ENCODE results near the gene HMG20A.

HMG20A gene

GRCh38 chr15:77521206-77521605 is 100.5 kb downstream of the HMG20A start:
- peaks cover 4% of the 10 kb centered on the region for H3K4me1 ChIP-seq (ENCODE audit: control insufficient read depth, insufficient read depth, low read length, poor library complexity, severe bottlenecking)
- no peaks in the 10 kb centered on the region for H3K36me3 ChIP-seq (ENCODE audit: control insufficient read depth, insufficient read depth, low read length)
- no peak overlapping the region for H3K4me3 ChIP-seq (ENCODE audit: extremely low read depth, insufficient read depth, low read length, poor library complexity, severe bottlenecking)
- no peak overlapping the region for H3K27ac ChIP-seq (ENCODE audit: low read depth, low read length, severe bottlenecking)
- no peaks in the 10 kb centered on the region for H3K9me3 ChIP-seq (ENCODE audit: control insufficient read depth, low read length)
- 100% methylated on average over 3 of the region's 6 CpGs; no CpG with 5 or more reads in 1 of the 2 experiments for WGBS, 2 experiments (ENCODE audit: insufficient coverage in 2 of 2)

GRCh38 chr15:77525400-77525811 is 104.7 kb downstream of the HMG20A start:
- H3K4me3 ChIP-seq (ENCODE audit: extremely low read depth, insufficient read depth, low read length, poor library complexity, severe bottlenecking): no peak overlapping the region
- peaks cover 25% of the 10 kb centered on the region for H3K4me1 ChIP-seq (ENCODE audit: control insufficient read depth, insufficient read depth, low read length, poor library complexity, severe bottlenecking)
- H3K9me3 ChIP-seq (ENCODE audit: control insufficient read depth, low read length): no peaks in the 10 kb centered on the region
- H3K36me3 ChIP-seq (ENCODE audit: control insufficient read depth, insufficient read depth, low read length): no peaks in the 10 kb centered on the region
- no peak overlapping the region for H3K27ac ChIP-seq (ENCODE audit: low read depth, low read length, severe bottlenecking)
- 58 to 84% methylated on average over 4 to 5 of the region's 6 CpGs for WGBS, 2 experiments (ENCODE audit: insufficient coverage in 2 of 2)

DNA sequence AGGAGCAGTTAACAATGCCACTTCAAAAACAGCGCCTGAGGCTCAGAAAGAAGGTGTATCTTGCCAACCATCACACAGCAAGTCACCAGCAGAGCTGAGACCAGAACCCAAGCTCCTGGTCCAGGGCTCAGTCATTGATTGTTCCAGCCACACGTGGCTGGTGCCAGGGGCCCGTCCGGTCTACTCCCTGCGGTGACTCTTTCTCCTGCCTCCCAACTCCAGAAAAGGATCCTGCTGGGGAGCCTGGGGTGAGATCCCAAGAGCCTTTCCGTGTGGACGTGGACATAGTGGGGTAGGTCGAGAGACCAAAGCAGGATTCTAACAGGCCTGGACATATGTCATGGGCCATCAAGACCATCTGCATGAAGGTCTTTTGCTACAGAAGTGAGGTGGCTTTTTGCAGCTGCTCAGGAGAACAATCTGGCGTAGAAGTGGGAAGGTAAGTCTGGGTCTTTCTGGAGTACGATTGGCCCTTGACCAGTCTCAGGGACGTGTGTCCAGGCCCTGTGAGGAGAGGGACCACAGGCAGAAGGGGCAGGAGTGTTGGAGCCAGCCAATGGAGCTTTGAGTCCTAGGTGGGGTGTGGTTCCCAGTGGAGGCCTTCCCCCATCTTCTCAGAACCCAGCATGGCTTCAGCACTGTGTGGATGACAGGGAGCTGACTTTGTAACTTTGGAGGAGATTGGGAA is 105.4 kb downstream of the HMG20A start:
- Histone ChIP-seq H3K9me3 (ENCODE audit: control insufficient read depth, low read length) (no peaks in the 10 kb centered on the region), H3K4me3 (ENCODE audit: extremely low read depth, insufficient read depth, low read length, poor library complexity, severe bottlenecking) (no peak overlapping the region), H3K36me3 (ENCODE audit: control insufficient read depth, insufficient read depth, low read length) (no peaks in the 10 kb centered on the region), H3K27ac (ENCODE audit: low read depth, low read length, severe bottlenecking) (no peak overlapping the region), H3K4me1 (ENCODE audit: control insufficient read depth, insufficient read depth, low read length, poor library complexity, severe bottlenecking) (peaks cover 25% of the 10 kb centered on the region)
- 85 to 88% methylated on average over 5 to 10 of the region's 11 CpGs for WGBS, 2 experiments (ENCODE audit: insufficient coverage in 2 of 2)

DNA sequence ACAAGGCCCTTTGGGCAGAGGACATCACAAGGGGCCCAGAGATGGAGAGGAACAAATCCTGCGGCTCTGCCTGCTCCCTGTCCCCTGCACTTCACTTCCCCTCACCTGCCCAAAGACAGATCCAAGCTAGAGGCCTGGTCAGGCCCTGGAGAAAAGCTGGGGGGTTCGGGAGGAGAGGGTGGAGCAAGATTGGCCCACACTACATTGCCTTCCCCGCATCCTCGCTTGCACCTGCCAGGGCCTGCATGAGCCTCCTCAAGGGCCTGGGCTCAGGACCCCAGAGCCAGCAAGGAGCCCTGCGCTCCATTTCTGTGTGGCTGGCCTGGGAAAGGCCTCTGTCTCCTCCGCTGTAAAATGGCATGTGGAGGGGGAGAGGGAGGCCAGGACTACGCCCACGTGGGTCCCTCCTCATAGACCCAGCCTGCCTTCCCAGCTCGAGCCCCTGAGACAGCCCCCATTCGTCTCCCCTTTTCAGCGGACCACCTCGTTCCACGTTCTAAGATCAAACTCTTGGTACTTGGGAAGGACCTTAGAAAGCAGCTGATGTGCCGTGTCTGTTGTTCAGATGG is 106.0 kb downstream of the HMG20A start:
- 86 to 88% methylated on average over 4 to 11 of the region's 14 CpGs for WGBS, 2 experiments (ENCODE audit: insufficient coverage in 2 of 2)
- Histone ChIP-seq H3K4me3 (ENCODE audit: extremely low read depth, insufficient read depth, low read length, poor library complexity, severe bottlenecking) (no peak overlapping the region), H3K9me3 (ENCODE audit: control insufficient read depth, low read length) (no peaks in the 10 kb centered on the region), H3K27ac (ENCODE audit: low read depth, low read length, severe bottlenecking) (peak overlapping the region; percentile 89), H3K4me1 (ENCODE audit: control insufficient read depth, insufficient read depth, low read length, poor library complexity, severe bottlenecking) (peaks cover 25% of the 10 kb centered on the region), H3K36me3 (ENCODE audit: control insufficient read depth, insufficient read depth, low read length) (no peaks in the 10 kb centered on the region)

- peak overlapping the region; percentile 89 for H3K27ac ChIP-seq (ENCODE audit: low read depth, low read length, severe bottlenecking)
- WGBS, 2 experiments (ENCODE audit: insufficient coverage in 2 of 2): 13 to 14% methylated on average over 9 to 12 of the region's 15 CpGs
- peaks cover 25% of the 10 kb centered on the region for H3K4me1 ChIP-seq (ENCODE audit: control insufficient read depth, insufficient read depth, low read length, poor library complexity, severe bottlenecking)
Observed at GRCh38 chr15:77527164-77527778, 106.6 kb downstream of the HMG20A start.

GRCh38 chr15:77527831-77528231 is 107.1 kb downstream of the HMG20A start:
- Histone ChIP-seq H3K4me3 (ENCODE audit: extremely low read depth, insufficient read depth, low read length, poor library complexity, severe bottlenecking) (no peak overlapping the region), H3K4me1 (ENCODE audit: control insufficient read depth, insufficient read depth, low read length, poor library complexity, severe bottlenecking) (peaks cover 25% of the 10 kb centered on the region), H3K27ac (ENCODE audit: low read depth, low read length, severe bottlenecking) (peak overlapping the region; percentile 89), H3K9me3 (ENCODE audit: control insufficient read depth, low read length) (no peaks in the 10 kb centered on the region), H3K36me3 (ENCODE audit: control insufficient read depth, insufficient read depth, low read length) (no peaks in the 10 kb centered on the region)
- WGBS, 2 experiments (ENCODE audit: insufficient coverage in 2 of 2): 89 to 91% methylated on average over 4 to 5 of the region's 6 CpGs

More at GRCh38 chr15:77527164-77527778, 106.6 kb downstream of the HMG20A start:
- Histone ChIP-seq H3K9me3 (ENCODE audit: control insufficient read depth, low read length) (no peaks in the 10 kb centered on the region), H3K36me3 (ENCODE audit: control insufficient read depth, insufficient read depth, low read length) (no peaks in the 10 kb centered on the region), H3K4me3 (ENCODE audit: extremely low read depth, insufficient read depth, low read length, poor library complexity, severe bottlenecking) (no peak overlapping the region)

DNA sequence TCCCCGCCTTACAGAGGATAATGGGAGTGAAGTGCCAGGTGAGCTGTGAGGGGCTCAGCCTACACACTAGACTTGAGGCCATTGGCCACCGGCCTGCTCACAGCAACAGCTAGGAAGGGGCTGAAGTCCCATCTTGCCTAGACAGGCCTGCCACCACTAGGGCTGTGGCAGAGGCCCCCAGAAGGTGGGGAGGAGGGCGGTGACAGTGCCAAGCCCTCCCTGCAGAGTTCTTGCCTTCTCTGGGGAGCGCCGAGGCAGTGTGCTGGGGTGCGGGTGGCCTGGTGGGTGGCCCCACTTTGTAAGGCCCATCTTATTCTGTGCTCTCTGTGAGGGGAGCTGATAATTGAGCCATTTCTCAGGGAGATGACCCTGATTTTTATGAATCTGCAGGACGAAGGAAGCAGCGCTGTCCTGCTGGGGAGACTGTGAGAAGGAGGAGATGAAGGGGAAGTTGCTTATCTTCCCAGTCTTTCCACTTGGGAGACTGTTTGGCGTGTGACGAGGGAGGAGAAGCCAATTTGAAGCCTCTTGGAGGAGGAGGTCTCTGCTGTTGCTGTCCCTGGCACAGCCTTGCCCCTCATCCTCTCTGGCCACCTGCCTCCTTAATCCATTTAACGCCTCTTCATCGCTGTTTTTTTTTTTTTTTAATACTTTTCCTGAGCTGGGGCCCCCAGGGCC is 107.7 kb downstream of the HMG20A start:
- 79 to 85% methylated on average over 7 to 10 of the region's 12 CpGs for WGBS, 2 experiments (ENCODE audit: insufficient coverage in 2 of 2)
- no peaks in the 10 kb centered on the region for H3K9me3 ChIP-seq (ENCODE audit: control insufficient read depth, low read length)
- H3K4me3 ChIP-seq (ENCODE audit: extremely low read depth, insufficient read depth, low read length, poor library complexity, severe bottlenecking): no peak overlapping the region
- H3K4me1 ChIP-seq (ENCODE audit: control insufficient read depth, insufficient read depth, low read length, poor library complexity, severe bottlenecking): peaks cover 25% of the 10 kb centered on the region
- no peaks in the 10 kb centered on the region for H3K36me3 ChIP-seq (ENCODE audit: control insufficient read depth, insufficient read depth, low read length)
- peak overlapping the region; percentile 89 for H3K27ac ChIP-seq (ENCODE audit: low read depth, low read length, severe bottlenecking)

- H3K4me1 ChIP-seq (ENCODE audit: control insufficient read depth, insufficient read depth, low read length, poor library complexity, severe bottlenecking): peaks cover 25% of the 10 kb centered on the region
- no peak overlapping the region for H3K27ac ChIP-seq (ENCODE audit: low read depth, low read length, severe bottlenecking)
- no peaks in the 10 kb centered on the region for H3K36me3 ChIP-seq (ENCODE audit: control insufficient read depth, insufficient read depth, low read length)
- 64 to 68% methylated on average over 3 to 7 of the region's 12 CpGs for WGBS, 2 experiments (ENCODE audit: insufficient coverage in 2 of 2)
- no peaks in the 10 kb centered on the region for H3K9me3 ChIP-seq (ENCODE audit: control insufficient read depth, low read length)
- H3K4me3 ChIP-seq (ENCODE audit: extremely low read depth, insufficient read depth, low read length, poor library complexity, severe bottlenecking): no peak overlapping the region
Observed at GRCh38 chr15:77528968-77529319, 108.3 kb downstream of the HMG20A start.

- no peak overlapping the region for H3K27ac ChIP-seq (ENCODE audit: low read depth, low read length, severe bottlenecking)
- H3K9me3 ChIP-seq (ENCODE audit: control insufficient read depth, low read length): no peaks in the 10 kb centered on the region
- peaks cover 25% of the 10 kb centered on the region for H3K4me1 ChIP-seq (ENCODE audit: control insufficient read depth, insufficient read depth, low read length, poor library complexity, severe bottlenecking)
- WGBS, 2 experiments (ENCODE audit: insufficient coverage in 2 of 2): 91 to 94% methylated on average over 8 to 10 of the region's 10 CpGs
- H3K4me3 ChIP-seq (ENCODE audit: extremely low read depth, insufficient read depth, low read length, poor library complexity, severe bottlenecking): no peak overlapping the region
- no peaks in the 10 kb centered on the region for H3K36me3 ChIP-seq (ENCODE audit: control insufficient read depth, insufficient read depth, low read length)
Observed at GRCh38 chr15:77529394-77530159, 108.9 kb downstream of the HMG20A start.

- Histone ChIP-seq H3K36me3 (ENCODE audit: control insufficient read depth, insufficient read depth, low read length) (no peaks in the 10 kb centered on the region), H3K4me3 (ENCODE audit: extremely low read depth, insufficient read depth, low read length, poor library complexity, severe bottlenecking) (no peak overlapping the region), H3K4me1 (ENCODE audit: control insufficient read depth, insufficient read depth, low read length, poor library complexity, severe bottlenecking) (peaks cover 25% of the 10 kb centered on the region), H3K9me3 (ENCODE audit: control insufficient read depth, low read length) (no peaks in the 10 kb centered on the region), H3K27ac (ENCODE audit: low read depth, low read length, severe bottlenecking) (no peak overlapping the region)
- 86 to 89% methylated on average over 7 of the region's 7 CpGs for WGBS, 2 experiments (ENCODE audit: insufficient coverage in 2 of 2)
Observed at GRCh38 chr15:77530576-77530975, 109.9 kb downstream of the HMG20A start.
